GM18909 (cell line): Measurements from ENCODE around the gene TSBP1.
"Not testable (repeated sequence)": the region's sequence is repeated elsewhere in the genome, so short reads cannot be mapped to it uniquely, and the experiment has no call there.

ENCODE experiments used
- ATAC-seq: cut with Tn5 transposase; IDR thresholded peaks from one replicate; pipeline ENCODE4 v1.9.1; 2021; ENCODE audit warnings: mild to moderate bottlenecking; ENCODE audit not compliant: unreplicated experiment, poor library complexity

TSBP1 gene

GRCh38 chr6:32382757-32383420, 11.2 kb upstream of the TSBP1 start:
- ATAC-seq, result no peak

DNA sequence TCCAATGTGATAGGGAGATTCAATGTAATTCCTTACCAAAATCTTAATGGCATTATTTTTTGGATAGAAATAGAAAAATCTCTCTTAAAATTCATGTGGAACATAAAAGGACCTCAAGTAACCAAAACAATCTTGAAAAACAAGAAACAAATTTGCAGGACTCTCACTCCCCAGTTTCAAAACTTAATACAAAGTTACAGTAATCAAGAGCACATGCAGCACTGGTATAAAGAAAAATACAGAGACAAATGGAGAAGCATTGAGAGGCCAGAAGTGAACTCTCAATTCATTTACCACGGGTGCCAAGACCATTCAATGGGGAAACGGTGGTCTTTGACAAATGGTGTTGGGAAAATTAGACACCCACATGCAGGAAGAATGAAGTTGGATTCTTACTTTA, 7.8 kb upstream of the TSBP1 start:
- no peak for ATAC-seq

DNA sequence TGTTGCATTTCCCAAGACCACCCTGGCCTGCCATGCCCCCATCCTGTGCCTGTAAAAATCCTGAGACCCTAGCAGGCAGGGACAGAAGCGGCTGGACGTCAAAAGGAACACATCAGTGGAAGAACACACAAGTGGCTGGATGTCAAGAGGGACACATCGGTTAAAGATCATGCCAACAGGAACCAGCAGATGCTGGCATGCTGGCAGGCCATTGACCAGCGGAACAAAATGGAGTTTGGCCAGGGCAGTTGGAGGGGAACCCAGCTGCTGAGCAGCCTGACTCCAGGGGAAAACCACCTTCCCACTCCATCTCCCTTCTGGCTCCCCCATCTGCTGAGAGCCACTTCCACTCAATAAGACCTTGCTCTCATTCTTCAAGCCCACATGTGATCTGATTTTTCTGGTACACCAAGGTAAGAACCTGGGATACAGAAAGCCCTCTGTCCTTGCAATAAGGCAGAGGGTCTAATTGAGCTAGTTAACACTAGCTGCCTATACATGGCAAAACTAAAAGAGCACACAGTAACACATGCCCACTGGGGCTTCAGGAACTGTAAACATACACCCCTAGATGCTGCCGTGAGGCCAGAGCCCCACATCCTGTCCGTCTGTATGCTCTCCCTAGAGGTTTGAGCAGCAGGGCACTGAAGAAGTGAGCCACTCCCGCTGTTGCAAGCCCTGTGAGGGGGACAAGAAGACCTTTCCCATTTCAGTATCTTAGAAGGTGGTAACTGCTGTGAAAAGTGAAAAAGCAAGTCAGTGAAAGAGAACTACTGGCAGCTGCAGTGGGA, 4.2 kb upstream of the TSBP1 start:
- peak; percentile 58 for ATAC-seq

GRCh38 chr6:32371229-32371628, 474 bp downstream of the TSBP1 start:
- no peak for ATAC-seq

DNA sequence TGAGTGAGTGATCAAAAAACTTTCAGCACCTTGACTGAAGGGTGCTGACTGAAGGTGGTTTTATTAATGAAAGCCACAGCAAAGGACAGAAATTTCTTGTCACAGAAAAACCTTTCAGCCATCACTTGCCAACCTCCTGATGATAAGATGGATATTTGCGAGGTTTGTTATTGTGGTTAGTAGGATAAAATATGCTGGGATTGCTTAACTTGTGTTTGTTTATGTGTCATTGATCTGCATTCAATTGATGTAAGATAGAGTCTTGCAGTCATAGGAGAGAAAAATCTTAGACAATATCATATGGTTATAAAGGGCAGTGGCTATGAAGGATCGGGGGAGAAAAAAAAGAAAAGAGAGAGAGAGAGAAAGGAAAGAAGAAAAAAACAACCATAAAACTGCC, 1.2 kb downstream of the TSBP1 start:
- no peak for ATAC-seq

GRCh38 chr6:32369660-32370059, 2.0 kb downstream of the TSBP1 start:
- ATAC-seq, result no peak

GRCh38 chr6:32367644-32368043, 4.1 kb downstream of the TSBP1 start:
- no peak for ATAC-seq

DNA sequence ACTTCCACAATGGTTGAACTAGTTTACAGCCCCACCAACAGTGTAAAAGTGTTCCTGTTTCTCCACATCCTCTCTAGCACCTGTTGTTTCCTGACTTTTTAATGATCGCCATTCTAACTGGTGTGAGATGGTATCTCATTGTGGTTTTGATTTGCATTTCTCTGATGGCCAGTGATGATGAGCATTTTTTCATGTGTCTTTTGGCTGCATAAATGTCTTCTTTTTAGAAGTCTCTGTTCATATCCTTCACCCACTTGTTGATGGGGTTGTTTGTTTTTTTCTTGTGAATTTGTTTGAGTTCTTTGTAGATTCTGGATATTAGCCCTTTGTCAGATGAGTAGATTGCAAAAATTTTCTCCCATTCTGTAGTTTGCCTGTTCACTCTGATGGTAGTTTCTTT, 12.5 kb downstream of the TSBP1 start:
- ATAC-seq, result not testable (repeated sequence)

- not testable (repeated sequence) for ATAC-seq
These were observed 13.2 kb downstream of the TSBP1 start for GRCh38 chr6:32358548-32358947.

GRCh38 chr6:32355018-32355417, 16.7 kb downstream of the TSBP1 start:
- no peak for ATAC-seq

DNA sequence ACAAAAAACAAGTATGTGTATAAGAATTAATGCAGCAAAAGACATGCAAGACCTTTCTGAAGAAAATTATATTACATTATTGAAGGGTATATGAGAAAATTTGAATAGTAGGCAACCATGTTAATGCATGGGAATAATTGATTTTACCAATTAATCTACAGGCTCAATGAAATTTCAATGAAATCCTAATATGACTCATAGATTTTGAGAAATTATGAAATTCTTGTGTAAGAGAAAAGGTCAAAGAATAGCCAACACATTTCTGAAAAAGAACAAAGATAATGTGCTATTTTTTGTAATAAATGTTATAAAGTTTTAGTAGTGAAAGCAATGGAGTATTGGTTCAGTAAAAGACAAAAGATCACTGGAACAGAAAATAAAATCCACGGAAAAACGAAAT, 18.4 kb downstream of the TSBP1 start:
- ATAC-seq, result no peak

- no peak for ATAC-seq
These were observed 31.5 kb downstream of the TSBP1 start for GRCh38 chr6:32340242-32340641.

GRCh38 chr6:32337186-32337805, 34.4 kb downstream of the TSBP1 start:
- ATAC-seq, result no peak

DNA sequence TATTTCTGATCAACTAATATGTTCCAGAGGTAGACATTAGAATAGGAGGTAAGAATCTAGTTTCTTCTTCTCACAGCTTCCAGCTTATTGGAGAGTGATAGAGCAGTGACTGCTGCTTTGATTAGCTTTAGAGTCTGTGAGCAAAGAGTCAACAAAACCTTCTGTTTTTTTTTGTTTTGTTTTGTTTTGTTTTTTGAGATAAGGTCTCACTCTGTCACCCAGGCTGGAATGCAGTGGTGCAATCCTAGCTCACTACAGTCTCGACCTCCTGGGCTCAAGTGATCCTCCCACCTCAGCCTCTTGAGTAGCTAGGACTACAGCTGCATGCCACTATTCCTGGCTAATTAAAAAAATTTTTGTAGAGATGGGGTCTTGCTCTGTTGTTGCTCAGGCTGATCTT, 39.3 kb downstream of the TSBP1 start:
- ATAC-seq, result no peak

DNA sequence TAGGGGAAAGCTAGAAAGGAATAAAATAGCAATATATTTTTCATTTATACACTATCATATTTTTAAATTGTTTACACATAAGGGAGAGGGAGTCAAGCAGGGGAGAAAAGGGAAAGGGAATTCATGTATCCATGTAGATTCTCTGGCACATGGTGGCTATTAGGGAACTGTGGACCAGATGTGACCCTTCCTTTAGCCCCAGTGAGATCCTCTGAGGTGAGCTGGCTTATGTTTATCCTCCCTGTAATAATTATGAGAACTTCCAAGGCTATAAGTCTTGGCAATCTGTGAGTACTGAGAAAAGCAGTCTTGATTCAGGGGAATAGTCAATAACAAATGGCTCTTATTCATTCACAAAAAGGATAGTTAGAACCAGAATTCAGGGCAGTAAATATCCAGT, 42.6 kb downstream of the TSBP1 start:
- ATAC-seq, result no peak

- no peak for ATAC-seq
These were observed 44.6 kb downstream of the TSBP1 start for GRCh38 chr6:32327103-32327502.

- no peak for ATAC-seq
These were observed 53.2 kb downstream of the TSBP1 start for GRCh38 chr6:32318501-32318900.

DNA sequence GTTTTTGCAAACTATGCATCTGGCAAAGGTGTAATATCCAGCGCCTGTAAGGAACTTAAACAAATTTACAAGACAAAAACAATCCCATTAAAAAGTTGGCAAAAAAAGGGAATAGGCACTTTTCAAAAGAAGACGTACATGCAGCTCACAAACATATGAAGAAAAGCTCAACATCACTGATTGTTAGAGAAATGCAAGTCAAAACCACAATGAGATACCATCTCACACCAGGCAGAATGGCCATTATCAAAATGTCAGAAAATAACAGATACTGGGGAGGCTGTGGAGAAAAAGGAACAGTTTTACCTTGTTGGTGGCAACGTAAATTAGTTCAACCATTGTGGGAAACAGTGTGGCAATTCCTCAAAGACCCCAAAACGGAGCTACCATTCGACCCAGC, 54.2 kb downstream of the TSBP1 start:
- ATAC-seq, result no peak

DNA sequence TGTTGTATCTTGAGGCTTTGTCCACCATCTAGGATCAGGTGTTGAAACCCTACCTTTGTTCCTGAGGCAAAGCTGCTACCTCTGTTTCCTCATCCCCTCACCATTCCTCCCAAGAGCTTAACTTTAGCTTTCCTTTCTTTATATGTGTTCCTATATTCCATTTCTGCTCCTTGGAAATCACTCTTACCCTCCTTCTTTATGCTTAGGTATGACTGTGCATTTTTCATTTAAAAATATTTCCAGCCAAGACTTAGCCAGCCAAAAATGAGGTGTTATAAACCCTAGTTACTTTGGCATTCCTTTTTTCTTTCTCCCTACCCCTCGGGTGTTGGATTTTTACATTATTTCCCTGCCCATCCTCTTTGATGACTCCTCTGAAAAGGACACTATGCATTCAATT, 57.7 kb downstream of the TSBP1 start:
- no peak for ATAC-seq

GRCh38 chr6:32298632-32299336, 72.9 kb downstream of the TSBP1 start:
- ATAC-seq, result no peak

DNA sequence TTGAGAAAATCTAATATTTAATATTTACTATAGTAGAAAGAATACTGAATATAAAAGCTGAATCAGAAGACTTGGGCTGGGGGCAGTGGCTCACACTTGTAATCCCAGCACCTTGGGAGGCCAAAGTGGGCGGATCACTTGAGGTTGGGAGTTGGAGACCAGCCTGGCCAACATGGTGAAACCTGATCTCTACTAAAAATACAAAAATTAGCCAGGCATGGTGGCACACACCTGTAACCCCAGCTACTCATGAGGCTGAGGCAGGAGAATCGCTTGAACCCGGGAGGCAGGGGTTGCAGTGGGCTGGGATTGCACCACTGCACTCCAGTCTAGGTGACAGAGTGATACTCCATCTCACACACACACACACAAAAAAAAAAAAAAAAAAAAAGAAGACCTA, 76.7 kb downstream of the TSBP1 start:
- not testable (repeated sequence) for ATAC-seq
